Stromal cell of bone marrow (primary cell): Measurements from ENCODE around the gene SYCP2.
"Not testable (repeated sequence)": the region's sequence is repeated elsewhere in the genome, so short reads cannot be mapped to it uniquely, and the experiment has no call there.

Experiments
- DNase-seq: peaks from one replicate; pipeline ENCODE4 v3.0.0-alpha.2; 2012; ENCODE audit warnings: low read depth

The SYCP2 gene

GRCh38 chr20:59908855-59909254, 24.6 kb downstream of the SYCP2 start:
- DNase-seq, result no peak

GRCh38 chr20:59903621-59904020, 29.8 kb downstream of the SYCP2 start:
- no peak for DNase-seq

- no peak for DNase-seq
These were observed 31.0 kb downstream of the SYCP2 start for GRCh38 chr20:59902470-59902869.

GRCh38 chr20:59895908-59896307, 37.5 kb downstream of the SYCP2 start:
- DNase-seq, result no peak

GRCh38 chr20:59891581-59891980, 41.9 kb downstream of the SYCP2 start:
- DNase-seq, result no peak

- DNase-seq, result not testable (repeated sequence)
These were observed 43.4 kb downstream of the SYCP2 start for GRCh38 chr20:59890035-59890434.

- no peak for DNase-seq
These were observed 45.4 kb downstream of the SYCP2 start for GRCh38 chr20:59888050-59888449.

GRCh38 chr20:59884494-59884893, 48.9 kb downstream of the SYCP2 start:
- DNase-seq, result no peak

- DNase-seq, result no peak
These were observed 53.2 kb downstream of the SYCP2 start for GRCh38 chr20:59880198-59880597.

GRCh38 chr20:59873409-59873808, 60.0 kb downstream of the SYCP2 start:
- no peak for DNase-seq

GRCh38 chr20:59871096-59871495, 62.3 kb downstream of the SYCP2 start:
- DNase-seq, result no peak

GRCh38 chr20:59866338-59866737, 67.1 kb downstream of the SYCP2 start:
- DNase-seq, result no peak

GRCh38 chr20:59864726-59865125, 68.7 kb downstream of the SYCP2 start:
- no peak for DNase-seq

- no peak for DNase-seq
These were observed 70.4 kb downstream of the SYCP2 start for GRCh38 chr20:59863058-59863457.

GRCh38 chr20:59861401-59861800, 72.0 kb downstream of the SYCP2 start:
- no peak for DNase-seq

- DNase-seq, result no peak
These were observed 75.0 kb downstream of the SYCP2 start for GRCh38 chr20:59858425-59858824.

- DNase-seq, result no peak
These were observed 75.5 kb downstream of the SYCP2 start for GRCh38 chr20:59857966-59858365.

- not testable (repeated sequence) for DNase-seq
These were observed 76.5 kb downstream of the SYCP2 start for GRCh38 chr20:59856941-59857340.

GRCh38 chr20:59856526-59856925, 76.9 kb downstream of the SYCP2 start:
- DNase-seq, result not testable (repeated sequence)

- DNase-seq, result no peak
These were observed 83.3 kb downstream of the SYCP2 start for GRCh38 chr20:59850018-59850641.

- no peak for DNase-seq
These were observed 85.3 kb downstream of the SYCP2 start for GRCh38 chr20:59848182-59848581.

GRCh38 chr20:59845472-59845871, 88.0 kb downstream of the SYCP2 start:
- DNase-seq, result no peak

- DNase-seq, result no peak
These were observed 94.0 kb downstream of the SYCP2 start for GRCh38 chr20:59839400-59839799.

- no peak for DNase-seq
These were observed 95.6 kb downstream of the SYCP2 start for GRCh38 chr20:59837623-59838394.
